Neuronal stem cell (in vitro differentiated cells): ENCODE data around the gene NPFF.

Experiments
- DNase-seq: peaks from one replicate; pipeline ENCODE4 v3.0.0-alpha.2; 2013; ENCODE audit warnings: low spot score
- H2AFZ ChIP-seq: one replicate; pipeline ENCODE4 v1.6.1; 2013; ENCODE audit warnings: mild to moderate bottlenecking, low read length, inconsistent platforms
- H2AK5ac ChIP-seq: 2 replicates; pipeline ENCODE4 v1.6.1; 2013; ENCODE audit warnings: low read depth, mild to moderate bottlenecking, inconsistent platforms, low read length, moderate library complexity, mixed read lengths
- H2BK120ac ChIP-seq: 2 replicates; pipeline ENCODE4 v1.6.1; 2013; ENCODE audit warnings: low read depth, mild to moderate bottlenecking, inconsistent platforms, low read length, moderate library complexity, mixed read lengths
- H2BK12ac ChIP-seq: one replicate; pipeline ENCODE4 v1.6.1; 2013; ENCODE audit warnings: low read length, inconsistent platforms
- H2BK15ac ChIP-seq: 2 replicates; pipeline ENCODE4 v1.6.1; 2013; ENCODE audit warnings: mild to moderate bottlenecking, low read length, inconsistent platforms, mixed read lengths
- H2BK5ac ChIP-seq: one replicate; pipeline ENCODE4 v1.6.1; 2013; ENCODE audit warnings: inconsistent platforms, mild to moderate bottlenecking, low read length, moderate library complexity
- H3K14ac ChIP-seq: one replicate; pipeline ENCODE4 v1.6.1; 2013; ENCODE audit warnings: low read length, inconsistent platforms
- H3K18ac ChIP-seq: 2 replicates; pipeline ENCODE4 v1.6.1; 2013; ENCODE audit warnings: low read length, inconsistent platforms
- H3K23ac ChIP-seq: 2 replicates; pipeline ENCODE4 v1.6.1; 2013; ENCODE audit warnings: low read depth, mild to moderate bottlenecking, mixed read lengths, low read length, inconsistent platforms; ENCODE audit not compliant: poor library complexity
- H3K27ac ChIP-seq: replicated peaks from 3 replicates; pipeline ENCODE4 v1.5.1; 2013; ENCODE audit warnings: low read length, inconsistent platforms
- H3K27me3 ChIP-seq, 3 experiments: 2 replicates each; pipeline ENCODE4 v1.6.1; 2013; ENCODE audit warnings: low read length in 3 of 3, mild to moderate bottlenecking in 2 of 3, inconsistent platforms in 1 of 3, low read depth in 1 of 3, mixed read lengths in 1 of 3, moderate library complexity in 1 of 3; ENCODE audit not compliant: control insufficient read depth in 3 of 3, insufficient read depth in 3 of 3
- H3K36me3 ChIP-seq, 2 donors: replicated peaks in 1 of 2; 2 replicates each; pipeline ENCODE4 v1.6.1; 2013; ENCODE audit warnings: low read length in 2 of 2; ENCODE audit not compliant: control insufficient read depth in 2 of 2, insufficient read depth in 2 of 2
- H3K4ac ChIP-seq: 2 replicates; pipeline ENCODE4 v1.6.1; 2013; ENCODE audit warnings: inconsistent platforms, mild to moderate bottlenecking, low read length, moderate library complexity
- H3K4me1 ChIP-seq, 2 donors: 1 replicate in 1 of 2; 2 replicates in 1 of 2; pipeline ENCODE4 v1.6.1; 2013; ENCODE audit warnings: low read length in 2 of 2, low read depth in 1 of 2; ENCODE audit not compliant: control insufficient read depth in 2 of 2, insufficient read depth in 1 of 2
- H3K4me2 ChIP-seq: one replicate; pipeline ENCODE4 v1.6.1; 2013; ENCODE audit warnings: mild to moderate bottlenecking, low read length, inconsistent platforms; ENCODE audit not compliant: insufficient read depth, poor library complexity, severe bottlenecking
- H3K4me3 ChIP-seq, 2 donors: 2 replicates each; pipeline ENCODE4 v1.5.1; 2013; ENCODE audit warnings: low read length in 2 of 2, mild to moderate bottlenecking in 2 of 2, inconsistent platforms in 1 of 2, moderate library complexity in 1 of 2
- H3K79me1 ChIP-seq: one replicate; pipeline ENCODE4 v1.6.1; 2013; ENCODE audit warnings: low read depth, mild to moderate bottlenecking, inconsistent platforms, low read length, moderate library complexity
- H3K9ac ChIP-seq: one replicate; pipeline ENCODE4 v1.6.1; 2013; ENCODE audit warnings: mild to moderate bottlenecking, low read depth, low read length, inconsistent platforms; ENCODE audit not compliant: poor library complexity
- H3K9me3 ChIP-seq, 2 donors: replicated peaks in 1 of 2; 2 replicates each; pipeline versions ENCODE3 to v1.6.1; 2013; ENCODE audit warnings: low read length in 2 of 2, mild to moderate bottlenecking in 2 of 2, inconsistent platforms in 1 of 2, low read depth in 1 of 2, mixed read lengths in 1 of 2, moderate library complexity in 1 of 2; ENCODE audit not compliant: control insufficient read depth in 2 of 2, insufficient read depth in 1 of 2
- H4K8ac ChIP-seq: one replicate; pipeline ENCODE4 v1.6.1; 2013; ENCODE audit warnings: low read depth, mild to moderate bottlenecking, inconsistent platforms, low read length, moderate library complexity
- H4K91ac ChIP-seq: one replicate; pipeline ENCODE4 v1.6.1; 2013; ENCODE audit warnings: low read length, low read depth, mild to moderate bottlenecking, inconsistent platforms; ENCODE audit not compliant: poor library complexity
- WGBS, 2 donors: extraction: QIAGEN DNeasy Blood & Tissue Kit; methylation state at CpG; one replicate each; pipeline ENCODE4 v1.1.7; 2013; ENCODE audit warnings: missing lambda C conversion rate in 2 of 2, mixed read lengths in 1 of 2; ENCODE audit not compliant: insufficient read length in 2 of 2, insufficient replicate concordance in 1 of 2; ENCODE audit errors: extremely low coverage in 2 of 2; 5-methylcytosine and 5-hydroxymethylcytosine counted together

NPFF gene

DNA sequence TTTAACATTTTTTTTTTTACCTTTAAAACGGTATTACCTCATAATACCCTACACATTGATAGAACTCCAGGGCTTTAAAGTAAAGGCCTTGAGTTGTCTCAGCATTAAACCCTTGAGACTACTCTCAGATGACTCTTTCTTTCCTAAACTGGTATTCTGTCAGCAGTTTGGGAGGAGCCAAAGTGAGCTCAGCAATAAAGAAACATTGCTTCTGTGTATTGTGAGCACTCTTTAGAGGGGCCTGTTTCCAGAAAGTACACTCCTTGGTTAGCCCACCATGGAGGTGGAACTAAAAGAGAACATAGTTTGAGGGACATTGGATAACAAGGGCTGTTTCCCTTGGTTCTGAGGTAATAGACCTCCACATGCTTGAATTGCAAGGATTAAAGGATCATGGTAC is 28.4 kb downstream of the NPFF start:
- H3K23ac ChIP-seq, result no peak overlapping the region
- H3K4me1 ChIP-seq, result peaks cover 5 to 16% of the 10 kb centered on the region in 2 donors
- H3K9ac ChIP-seq, result no peak overlapping the region
- no peak overlapping the region for H4K8ac ChIP-seq
- no peak overlapping the region for H3K4me2 ChIP-seq
- no peak overlapping the region for H3K4me3 ChIP-seq
- H3K4ac ChIP-seq, result no peak overlapping the region
- H3K27me3 ChIP-seq, result no peaks in the 10 kb centered on the region
- H2AK5ac ChIP-seq, result no peak overlapping the region
- no peak overlapping the region for H2BK5ac ChIP-seq
- H4K91ac ChIP-seq, result no peak overlapping the region
- WGBS, 2 donors, result 100% methylated on average over 1 of the region's 1 CpG; no CpG with 5 or more reads in 1 of the 2 donors
- no peak overlapping the region for H2BK15ac ChIP-seq
- DNase-seq, result no peak
- peaks cover 5% of the 10 kb centered on the region for H3K79me1 ChIP-seq
- H2AFZ ChIP-seq, result no peak overlapping the region
- H3K18ac ChIP-seq, result no peak overlapping the region
- no peaks in the 10 kb centered on the region for H3K9me3 ChIP-seq
- H3K36me3 ChIP-seq, result peaks cover 60 to 98% of the 10 kb centered on the region in 2 donors
- no peak overlapping the region for H3K14ac ChIP-seq
- no peak overlapping the region for H2BK12ac ChIP-seq
- H3K27ac ChIP-seq, result peak overlapping the region; percentile 45
- no peak overlapping the region for H2BK120ac ChIP-seq

DNA sequence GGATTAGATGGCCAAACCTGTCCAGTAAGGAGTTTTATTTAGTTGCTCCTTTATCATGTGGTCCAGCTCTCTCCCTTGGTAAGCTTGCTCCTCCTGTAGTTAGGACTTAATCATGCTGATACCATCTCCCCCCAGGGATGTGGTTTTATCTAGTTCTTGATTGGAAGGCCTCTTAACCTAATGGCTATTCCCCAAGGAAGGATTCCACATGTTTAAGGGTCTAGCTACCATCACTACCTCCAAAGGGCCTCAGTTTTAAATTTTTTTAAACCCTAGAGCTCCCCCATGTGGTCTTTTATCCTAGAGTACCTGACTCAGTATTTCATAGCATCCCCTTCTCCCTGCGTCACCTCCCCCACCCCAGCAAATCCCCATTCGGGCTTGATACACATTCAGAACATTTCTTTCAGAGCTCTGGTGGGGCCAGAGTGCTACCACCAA is 30.5 kb downstream of the NPFF start:
- H3K9me3 ChIP-seq, result no peaks in the 10 kb centered on the region
- H2BK12ac ChIP-seq, result no peak overlapping the region
- H2BK15ac ChIP-seq, result no peak overlapping the region
- no peak for DNase-seq
- H3K4me1 ChIP-seq, result peaks cover 5 to 18% of the 10 kb centered on the region in 2 donors
- no peak overlapping the region for H3K18ac ChIP-seq
- H3K4me3 ChIP-seq, result no peak overlapping the region
- no peaks in the 10 kb centered on the region for H3K27me3 ChIP-seq
- no peak overlapping the region for H2AFZ ChIP-seq
- no peak overlapping the region for H3K23ac ChIP-seq
- no peak overlapping the region for H3K4me2 ChIP-seq
- WGBS, 2 donors, result no CpG with 5 or more reads among the region's 2 CpGs
- peaks cover 5% of the 10 kb centered on the region for H3K79me1 ChIP-seq
- H2AK5ac ChIP-seq, result no peak overlapping the region
- H3K9ac ChIP-seq, result no peak overlapping the region
- no peak overlapping the region for H3K4ac ChIP-seq
- no peak overlapping the region for H4K8ac ChIP-seq
- no peak overlapping the region for H4K91ac ChIP-seq
- no peak overlapping the region for H3K27ac ChIP-seq
- no peak overlapping the region for H2BK120ac ChIP-seq
- no peak overlapping the region for H3K14ac ChIP-seq
- no peak overlapping the region for H2BK5ac ChIP-seq
- H3K36me3 ChIP-seq, result peaks cover 49 to 98% of the 10 kb centered on the region in 2 donors

DNA sequence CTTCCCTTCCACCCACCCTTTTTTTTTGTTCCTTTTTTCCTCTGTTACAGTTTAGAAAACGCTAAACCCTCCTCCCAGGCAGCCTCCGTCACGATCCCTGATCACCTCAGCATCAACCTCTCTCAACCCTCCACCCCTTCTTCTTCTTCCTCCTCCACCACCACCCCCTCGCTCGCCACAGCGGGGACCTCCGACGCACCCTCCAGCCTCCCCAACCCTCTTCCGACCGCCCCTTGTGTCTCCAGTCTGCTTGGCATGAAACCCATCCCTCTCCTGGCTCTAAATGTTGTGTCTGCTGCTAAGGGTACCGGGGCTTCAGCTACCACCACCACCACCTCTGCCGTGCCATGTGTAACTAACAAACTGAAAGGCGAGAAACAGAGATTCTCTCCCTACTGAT is 32.5 kb downstream of the NPFF start:
- Histone ChIP-seq H3K4me1 (peaks cover 2 to 11% of the 10 kb centered on the region in 2 donors), H3K79me1 (peaks cover 5% of the 10 kb centered on the region), H2AFZ (no peak overlapping the region), H3K18ac (no peak overlapping the region), H3K9me3 (no peaks in the 10 kb centered on the region), H3K14ac (no peak overlapping the region), H3K4me2 (no peak overlapping the region), H2BK15ac (no peak overlapping the region), H3K27ac (no peak overlapping the region), H2AK5ac (no peak overlapping the region), H2BK5ac (no peak overlapping the region), H3K4ac (no peak overlapping the region), H4K8ac (no peak overlapping the region), H3K36me3 (peaks cover 50 to 98% of the 10 kb centered on the region in 2 donors), H2BK12ac (no peak overlapping the region), H3K23ac (no peak overlapping the region), H3K27me3 (no peaks in the 10 kb centered on the region), H3K4me3 (no peak overlapping the region), H2BK120ac (no peak overlapping the region), H4K91ac (no peak overlapping the region), H3K9ac (no peak overlapping the region)
- no peak for DNase-seq
- no CpG with 5 or more reads among the region's 13 CpGs for WGBS, 2 donors

DNA sequence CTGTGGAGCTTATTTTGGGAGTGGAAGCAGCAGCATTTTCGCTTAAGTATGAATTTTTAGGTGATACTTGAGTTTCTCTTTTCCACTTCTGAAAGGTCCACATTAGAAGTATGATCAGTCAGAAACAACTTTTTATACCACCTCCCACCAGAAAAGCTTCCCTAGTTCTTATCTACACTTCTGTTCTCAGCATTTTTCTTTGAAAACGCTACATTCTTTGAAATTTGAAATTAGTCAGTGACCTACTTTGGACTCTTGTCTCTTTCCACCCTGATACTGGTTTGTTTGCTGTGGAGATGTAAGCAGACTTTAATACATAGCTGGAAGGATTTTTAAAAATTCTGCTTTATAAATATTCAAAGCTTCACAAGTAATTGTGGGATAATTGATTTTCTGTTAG is 33.2 kb downstream of the NPFF start:
- no peak overlapping the region for H3K18ac ChIP-seq
- H4K91ac ChIP-seq, result no peak overlapping the region
- no CpG with 5 or more reads among the region's 2 CpGs for WGBS, 2 donors
- H4K8ac ChIP-seq, result no peak overlapping the region
- no peak overlapping the region for H2BK12ac ChIP-seq
- no peak overlapping the region for H3K9ac ChIP-seq
- H2AFZ ChIP-seq, result no peak overlapping the region
- no peak overlapping the region for H2BK5ac ChIP-seq
- no peaks in the 10 kb centered on the region for H3K9me3 ChIP-seq
- no peak overlapping the region for H3K4me3 ChIP-seq
- no peak overlapping the region for H3K4me2 ChIP-seq
- H3K79me1 ChIP-seq, result peaks cover 5% of the 10 kb centered on the region
- no peaks in the 10 kb centered on the region for H3K27me3 ChIP-seq
- H3K4ac ChIP-seq, result no peak overlapping the region
- peaks cover 2 to 10% of the 10 kb centered on the region in 2 donors for H3K4me1 ChIP-seq
- H2BK120ac ChIP-seq, result no peak overlapping the region
- H2BK15ac ChIP-seq, result no peak overlapping the region
- peaks cover 50 to 98% of the 10 kb centered on the region in 2 donors for H3K36me3 ChIP-seq
- H3K23ac ChIP-seq, result no peak overlapping the region
- H3K27ac ChIP-seq, result no peak overlapping the region
- DNase-seq, result no peak
- H2AK5ac ChIP-seq, result no peak overlapping the region
- no peak overlapping the region for H3K14ac ChIP-seq
